Fibroblast of lung (primary cell): ENCODE measurements around the gene NCOA7. TPM values are rescaled to one million over a fixed set of nuclear protein-coding genes. Genes with fewer than 3 reads are reported as not detected.

Experiments used
- DNase-seq, 2 donors: peaks; one replicate each; pipeline versions ENCODE4 v3.0.0 to v3.0.0-alpha.2; 2010; ENCODE audit warnings: low read depth in 2 of 2
- H2AFZ ChIP-seq: 2 replicates; pipeline ENCODE4 v1.5.1; 2012; ENCODE audit warnings: low read length, control low read depth, inconsistent platforms
- H3K27ac ChIP-seq: 2 replicates; pipeline ENCODE4 v1.5.1; 2011; ENCODE audit warnings: low read length, control low read depth; ENCODE audit not compliant: insufficient read depth
- H3K27me3 ChIP-seq: 2 replicates; pipeline ENCODE4 v1.5.1; 2011; ENCODE audit warnings: mild to moderate bottlenecking, low read length; ENCODE audit not compliant: control insufficient read depth, insufficient read depth
- H3K36me3 ChIP-seq: 2 replicates; pipeline ENCODE4 v1.5.1; 2011; ENCODE audit warnings: low read length; ENCODE audit not compliant: control insufficient read depth, insufficient read depth
- H3K4me1 ChIP-seq: 2 replicates; pipeline ENCODE4 v1.5.1; 2011; ENCODE audit warnings: low read length; ENCODE audit not compliant: control insufficient read depth, insufficient read depth; ENCODE audit errors: extremely low read depth
- H3K4me2 ChIP-seq: 2 replicates; pipeline ENCODE4 v1.5.1; 2011; ENCODE audit warnings: low read length, control low read depth; ENCODE audit not compliant: insufficient read depth; ENCODE audit errors: extremely low read depth
- H3K4me3 ChIP-seq, 4 experiments: fragments of 200-600 bp in 1 of 4; sonication (generic) in 1 of 4; replicated peaks in 1 of 4; 2 replicates each; pipeline ENCODE4 v1.5.1; 2011 to 2016; ENCODE audit warnings: low read length in 4 of 4, low read depth in 3 of 4, mild to moderate bottlenecking in 3 of 4, control low read depth in 2 of 4, inconsistent platforms in 1 of 4, mixed read lengths in 1 of 4; ENCODE audit not compliant: insufficient read depth in 1 of 4; ENCODE audit errors: control extremely low read depth in 1 of 4
- H3K79me2 ChIP-seq: 2 replicates; pipeline ENCODE4 v1.5.1; 2012; ENCODE audit warnings: mild to moderate bottlenecking, low read length, inconsistent platforms; ENCODE audit not compliant: control insufficient read depth, insufficient read depth
- H3K9ac ChIP-seq: 2 replicates; pipeline ENCODE4 v1.5.1; 2011; ENCODE audit warnings: mild to moderate bottlenecking, low read length, control low read depth; ENCODE audit not compliant: insufficient read depth
- H3K9me3 ChIP-seq: 2 replicates; pipeline ENCODE4 v1.5.1; 2012; ENCODE audit warnings: low read depth, low read length; ENCODE audit not compliant: control insufficient read depth, insufficient read depth
- H4K20me1 ChIP-seq: 2 replicates; pipeline ENCODE4 v1.5.1; 2011; ENCODE audit warnings: low read length; ENCODE audit not compliant: control insufficient read depth, insufficient read depth; ENCODE audit errors: extremely low read depth
- CTCF ChIP-seq, 2 donors: IDR thresholded peaks in 1 of 2; conservative IDR thresholded peaks in 1 of 2; 1 replicate in 1 of 2; 2 replicates in 1 of 2; pipeline ENCODE4 v1.5.1; 2011 to 2012; ENCODE audit warnings: low read length in 2 of 2, control low read depth in 1 of 2, inconsistent platforms in 1 of 2, low read depth in 1 of 2, mild to moderate bottlenecking in 1 of 2
- EZH2 ChIP-seq: IDR thresholded peaks from 2 replicates; pipeline ENCODE4 v1.5.1; 2012; ENCODE audit warnings: low read length, control low read depth, mild to moderate bottlenecking; ENCODE audit errors: missing control alignments
- polyA plus RNA-seq, 2 donors: library from polyadenylated mRNA; depleted of rRNA in 1 of 2; stranded (reverse) in 1 of 2; unstranded in 1 of 2; fragments of >200 nt; gene quantifications; 2 replicates each; pipeline ENCODE4 v1.2.1, GENCODE V29; 2011 to 2012; ENCODE audit warnings: missing spikeins in 1 of 2
- total RNA-seq: library from RNA; depleted of rRNA; stranded (reverse); fragments of >200 nt; gene quantifications from 2 replicates; pipeline ENCODE4 v1.2.1, GENCODE V29; 2014

NCOA7 gene
- total and polyA plus RNA-seq, 2 donors (not counting 1 experiment from before 2014, with no cell fraction given), result 13.7 to 49.9 TPM

- peak; percentile 94 to 99 for DNase-seq
- peak overlapping the region; percentile 24 to 45 (median 38) for H3K4me3 ChIP-seq
Measured at GRCh38 chr6:125812394-125813292, 21.9 kb downstream of the NCOA7 start.

GRCh38 chr6:125814481-125814880 lies 23.7 kb downstream of the NCOA7 start:
- TF ChIP-seq CTCF (conservative IDR thresholded peaks at IDR 0.05 in 1 of 2, IDR thresholded peaks at IDR 0.05 in 1 of 2; ENCODE audit: low read depth in 1 of 2, low read length in 2 of 2), result no peak
- no peak for TF ChIP-seq EZH2
- no peaks in the 10 kb centered on the region for H3K9me3 ChIP-seq
- no peak overlapping the region for H3K4me3 ChIP-seq
- peak in 1 of 2 donors; percentile 55 for DNase-seq
- H2AFZ ChIP-seq, result no peak overlapping the region
- H3K36me3 ChIP-seq, result no peaks in the 10 kb centered on the region
- no peak overlapping the region for H3K9ac ChIP-seq
- H3K79me2 ChIP-seq, result peaks cover 3% of the 10 kb centered on the region
- no peaks in the 10 kb centered on the region for H4K20me1 ChIP-seq
- peak overlapping the region; percentile 75 for H3K4me2 ChIP-seq
- H3K27ac ChIP-seq, result no peak overlapping the region
- no peaks in the 10 kb centered on the region for H3K27me3 ChIP-seq
- peaks cover 6% of the 10 kb centered on the region for H3K4me1 ChIP-seq

More at GRCh38 chr6:125812394-125813292, 21.9 kb downstream of the NCOA7 start:
- Histone ChIP-seq H3K4me2 (peak overlapping the region; percentile 87), H3K36me3 (no peaks in the 10 kb centered on the region), H3K4me1 (peaks cover 4% of the 10 kb centered on the region), H3K9me3 (no peaks in the 10 kb centered on the region), H4K20me1 (no peaks in the 10 kb centered on the region), H3K27ac (peak overlapping the region; percentile 74), H3K27me3 (no peaks in the 10 kb centered on the region), H2AFZ (peak overlapping the region; percentile 57), H3K9ac (no peak overlapping the region), H3K79me2 (peaks cover 5% of the 10 kb centered on the region)
- TF ChIP-seq EZH2 (no peak), CTCF (conservative IDR thresholded peaks at IDR 0.05 in 1 of 2, IDR thresholded peaks at IDR 0.05 in 1 of 2; ENCODE audit: low read depth in 1 of 2, low read length in 2 of 2) (no peak)

- H3K9me3 ChIP-seq, result no peaks in the 10 kb centered on the region
- H3K4me3 ChIP-seq, result peak overlapping the region in 1 of 4 experiments; percentile 3
- peak overlapping the region; percentile 23 for H2AFZ ChIP-seq
- H3K9ac ChIP-seq, result no peak overlapping the region
- H3K27ac ChIP-seq, result no peak overlapping the region
- no peaks in the 10 kb centered on the region for H4K20me1 ChIP-seq
- no peaks in the 10 kb centered on the region for H3K36me3 ChIP-seq
- peaks cover 6% of the 10 kb centered on the region for H3K4me1 ChIP-seq
- H3K27me3 ChIP-seq, result no peaks in the 10 kb centered on the region
- H3K79me2 ChIP-seq, result no peaks in the 10 kb centered on the region
- TF ChIP-seq CTCF (conservative IDR thresholded peaks at IDR 0.05 in 1 of 2, IDR thresholded peaks at IDR 0.05 in 1 of 2; ENCODE audit: low read depth in 1 of 2, low read length in 2 of 2), result no peak
- no peak for TF ChIP-seq EZH2
- H3K4me2 ChIP-seq, result peak overlapping the region; percentile 75
- peak in 1 of 2 donors; percentile 56 for DNase-seq
Measured at GRCh38 chr6:125815080-125815910, 24.5 kb downstream of the NCOA7 start.
